A549 (cell line): ENCODE results near the gene SLC39A10.

Experiments used
- CTCF ChIP-seq: fragments of >200 bp; sonication (Bioruptor Twin); formaldehyde crosslinking; IDR thresholded peaks from 3 replicates; pipeline ENCODE4 v1.5.1; 2016
- EP300 ChIP-seq, 2 experiments: fragments of >200 bp; sonication (Bioruptor Twin); formaldehyde crosslinking; IDR thresholded peaks; 2 replicates in 1 of 2; 3 replicates in 1 of 2; pipeline ENCODE4 v1.6.1; 2016 to 2017
- GATA3 ChIP-seq: IDR thresholded peaks from 2 replicates; pipeline ENCODE4 v1.6.1; 2012; ENCODE audit warnings: borderline replicate concordance
- HOXB13 ChIP-seq: fragments of 250-450 bp; sonication (Bioruptor Pico); IDR thresholded peaks from 2 replicates; pipeline ENCODE4 v1.5.0; 2020; ENCODE audit warnings: low read depth, mild to moderate bottlenecking, moderate library complexity
- KDM1A ChIP-seq: fragments of 200-600 bp; sonication (generic); IDR thresholded peaks from 2 replicates; pipeline ENCODE4 v1.6.1; 2016; ENCODE audit warnings: low read depth, mild to moderate bottlenecking
- MAX ChIP-seq: IDR thresholded peaks from 2 replicates; pipeline ENCODE4 v1.6.1; 2012
- NR3C1 ChIP-seq: fragments of >200 bp; sonication (Bioruptor Twin); formaldehyde crosslinking; IDR thresholded peaks from 3 replicates; pipeline ENCODE4 v1.6.1; 2017
- POLR2A ChIP-seq: IDR thresholded peaks from 2 replicates; pipeline ENCODE4 v1.6.1; 2012; ENCODE audit warnings: mild to moderate bottlenecking, low read length
- POLR2AphosphoS2 ChIP-seq: conservative IDR thresholded peaks from 2 replicates; pipeline ENCODE4 v1.6.1; 2012; ENCODE audit warnings: low read length, improper control_type of control experiment, inconsistent platforms
- RNF2 ChIP-seq: fragments of 200-600 bp; sonication (generic); IDR thresholded peaks from 2 replicates; pipeline ENCODE4 v1.6.1; 2016; ENCODE audit warnings: low read depth, mild to moderate bottlenecking, antibody characterized with exemption, moderate library complexity, borderline replicate concordance
- TF ChIP-seq, protein P1 (sequence below): fragments of 200-600 bp; sonication (generic); IDR thresholded peaks from 2 replicates; pipeline ENCODE4 v1.6.1; 2016; ENCODE audit warnings: antibody characterized with exemption, mild to moderate bottlenecking, moderate library complexity

DNA sequence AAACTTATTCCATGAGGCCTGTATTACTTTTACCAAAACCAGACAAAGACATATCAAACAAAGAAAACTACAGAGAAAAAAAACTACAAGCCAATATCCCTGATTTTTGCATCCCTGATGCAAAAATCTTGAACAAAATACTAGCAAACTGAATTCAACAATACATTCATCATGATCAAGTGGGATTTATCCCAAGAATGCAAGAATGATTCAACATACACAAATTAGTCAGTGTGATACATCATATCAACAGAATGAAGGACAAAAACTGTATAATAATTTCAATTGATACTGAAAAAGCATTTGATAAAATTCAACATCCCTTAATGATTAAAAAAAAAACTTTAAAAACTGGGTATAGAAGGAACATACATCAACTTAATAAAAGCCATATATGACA, 106.8 kb downstream of the SLC39A10 start:
- TF ChIP-seq CTCF (no peak), EP300 (IDR thresholded peaks at IDR 0.05) (no peak), HOXB13 (no peak), POLR2A (no peak), GATA3 (no peak), POLR2AphosphoS2 (no peak), RNF2 (no peak), MAX (no peak), KDM1A (no peak), NR3C1 (no peak)
- TF ChIP-seq, protein P1, sequence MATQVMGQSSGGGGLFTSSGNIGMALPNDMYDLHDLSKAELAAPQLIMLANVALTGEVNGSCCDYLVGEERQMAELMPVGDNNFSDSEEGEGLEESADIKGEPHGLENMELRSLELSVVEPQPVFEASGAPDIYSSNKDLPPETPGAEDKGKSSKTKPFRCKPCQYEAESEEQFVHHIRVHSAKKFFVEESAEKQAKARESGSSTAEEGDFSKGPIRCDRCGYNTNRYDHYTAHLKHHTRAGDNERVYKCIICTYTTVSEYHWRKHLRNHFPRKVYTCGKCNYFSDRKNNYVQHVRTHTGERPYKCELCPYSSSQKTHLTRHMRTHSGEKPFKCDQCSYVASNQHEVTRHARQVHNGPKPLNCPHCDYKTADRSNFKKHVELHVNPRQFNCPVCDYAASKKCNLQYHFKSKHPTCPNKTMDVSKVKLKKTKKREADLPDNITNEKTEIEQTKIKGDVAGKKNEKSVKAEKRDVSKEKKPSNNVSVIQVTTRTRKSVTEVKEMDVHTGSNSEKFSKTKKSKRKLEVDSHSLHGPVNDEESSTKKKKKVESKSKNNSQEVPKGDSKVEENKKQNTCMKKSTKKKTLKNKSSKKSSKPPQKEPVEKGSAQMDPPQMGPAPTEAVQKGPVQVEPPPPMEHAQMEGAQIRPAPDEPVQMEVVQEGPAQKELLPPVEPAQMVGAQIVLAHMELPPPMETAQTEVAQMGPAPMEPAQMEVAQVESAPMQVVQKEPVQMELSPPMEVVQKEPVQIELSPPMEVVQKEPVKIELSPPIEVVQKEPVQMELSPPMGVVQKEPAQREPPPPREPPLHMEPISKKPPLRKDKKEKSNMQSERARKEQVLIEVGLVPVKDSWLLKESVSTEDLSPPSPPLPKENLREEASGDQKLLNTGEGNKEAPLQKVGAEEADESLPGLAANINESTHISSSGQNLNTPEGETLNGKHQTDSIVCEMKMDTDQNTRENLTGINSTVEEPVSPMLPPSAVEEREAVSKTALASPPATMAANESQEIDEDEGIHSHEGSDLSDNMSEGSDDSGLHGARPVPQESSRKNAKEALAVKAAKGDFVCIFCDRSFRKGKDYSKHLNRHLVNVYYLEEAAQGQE = no peak
